ENCODE data around the gene CDKAL1. TPM values are rescaled to one million over a fixed set of nuclear protein-coding genes. Genes with fewer than 3 reads are reported as not detected.

The CDKAL1 gene
- total RNA-seq, 4 donors from 2014 or later, result 10.1 to 22.0 (median 12.5) TPM

- Histone ChIP-seq H3K27me3 (no peaks in the 10 kb centered on the region), H3K9me3 (no peaks in the 10 kb centered on the region), H3K36me3 (no peaks in the 10 kb centered on the region), H3K4me1 (peaks cover 3% of the 10 kb centered on the region), H3K27ac (no peak overlapping the region), H3K4me3 (no peak overlapping the region)
- DNase-seq (ENCODE audit: low spot score in 2 of 2), result no peak
- 89% methylated on average over 1 of the region's 1 CpG for WGBS
- TF ChIP-seq POLR2A (IDR thresholded peaks at IDR 0.05) (no peak), EP300 (IDR thresholded peaks at IDR 0.05) (no peak), POLR2AphosphoS5 (IDR thresholded peaks at IDR 0.05) (no peak), CTCF (IDR thresholded peaks at IDR 0.05) (no peak)
Measured at GRCh38 chr6:21098744-21099143, 564.5 kb downstream of the CDKAL1 start.

- TF ChIP-seq CTCF (IDR thresholded peaks at IDR 0.05) (no peak), POLR2AphosphoS5 (IDR thresholded peaks at IDR 0.05) (no peak), EP300 (IDR thresholded peaks at IDR 0.05) (no peak), POLR2A (IDR thresholded peaks at IDR 0.05) (no peak)
- Histone ChIP-seq H3K9me3 (no peaks in the 10 kb centered on the region), H3K36me3 (no peaks in the 10 kb centered on the region), H3K27me3 (no peaks in the 10 kb centered on the region), H3K4me1 (peaks cover 12% of the 10 kb centered on the region), H3K4me3 (no peak overlapping the region), H3K27ac (no peak overlapping the region)
- DNase-seq (ENCODE audit: low spot score in 2 of 2), result no peak
- WGBS, result 90% methylated on average over 7 of the region's 7 CpGs
Measured at GRCh38 chr6:21099338-21100314, 565.4 kb downstream of the CDKAL1 start.

- Histone ChIP-seq H3K9me3 (no peaks in the 10 kb centered on the region), H3K4me3 (no peak overlapping the region), H3K27ac (no peak overlapping the region), H3K27me3 (no peaks in the 10 kb centered on the region), H3K36me3 (no peaks in the 10 kb centered on the region), H3K4me1 (peaks cover 14% of the 10 kb centered on the region)
- 71% methylated on average over 4 of the region's 4 CpGs for WGBS
- TF ChIP-seq POLR2A (IDR thresholded peaks at IDR 0.05) (no peak), POLR2AphosphoS5 (IDR thresholded peaks at IDR 0.05) (no peak), EP300 (IDR thresholded peaks at IDR 0.05) (no peak), CTCF (IDR thresholded peaks at IDR 0.05) (no peak)
- DNase-seq (ENCODE audit: low spot score in 2 of 2), result no peak
Measured at GRCh38 chr6:21100991-21101390, 566.7 kb downstream of the CDKAL1 start.

GRCh38 chr6:21101694-21102093 lies 567.4 kb downstream of the CDKAL1 start:
- no peak overlapping the region for H3K27ac ChIP-seq
- 95% methylated on average over 1 of the region's 1 CpG for WGBS
- no peaks in the 10 kb centered on the region for H3K27me3 ChIP-seq
- no peak for DNase-seq (ENCODE audit: low spot score in 2 of 2)
- peaks cover 14% of the 10 kb centered on the region for H3K4me1 ChIP-seq
- no peak overlapping the region for H3K4me3 ChIP-seq
- no peaks in the 10 kb centered on the region for H3K9me3 ChIP-seq
- H3K36me3 ChIP-seq, result no peaks in the 10 kb centered on the region
- TF ChIP-seq EP300 (IDR thresholded peaks at IDR 0.05) (no peak), POLR2AphosphoS5 (IDR thresholded peaks at IDR 0.05) (no peak), POLR2A (IDR thresholded peaks at IDR 0.05) (no peak), CTCF (IDR thresholded peaks at IDR 0.05) (no peak)

GRCh38 chr6:21102201-21102600 lies 567.9 kb downstream of the CDKAL1 start:
- DNase-seq (ENCODE audit: low spot score in 2 of 2), result no peak
- Histone ChIP-seq H3K4me3 (no peak overlapping the region), H3K36me3 (no peaks in the 10 kb centered on the region), H3K27ac (no peak overlapping the region), H3K9me3 (no peaks in the 10 kb centered on the region), H3K27me3 (no peaks in the 10 kb centered on the region), H3K4me1 (peaks cover 14% of the 10 kb centered on the region)
- 84% methylated on average over 7 of the region's 7 CpGs for WGBS
- TF ChIP-seq POLR2A (IDR thresholded peaks at IDR 0.05) (no peak), POLR2AphosphoS5 (IDR thresholded peaks at IDR 0.05) (no peak), CTCF (IDR thresholded peaks at IDR 0.05) (no peak), EP300 (IDR thresholded peaks at IDR 0.05) (no peak)
